Lower leg skin (tissue), 3 donors: Measurements from ENCODE around the gene GABARAPL2.

ENCODE experiments used
- POLR2A ChIP-seq, 2 donors: fragments of 450-650 bp; IDR thresholded peaks; one replicate each; pipeline ENCODE4 v1.6.1; 2016 to 2017; ENCODE audit warnings: antibody characterized with exemption in 2 of 2, mild to moderate bottlenecking in 1 of 2, moderate library complexity in 1 of 2
- TF ChIP-seq, protein P1 (sequence below), 3 donors: fragments of 450-650 bp; IDR thresholded peaks; one replicate each; pipeline ENCODE4 v1.5.1; 2016; ENCODE audit warnings: antibody characterized with exemption in 3 of 3, mild to moderate bottlenecking in 3 of 3, moderate library complexity in 2 of 3

- TF ChIP-seq, protein P1, sequence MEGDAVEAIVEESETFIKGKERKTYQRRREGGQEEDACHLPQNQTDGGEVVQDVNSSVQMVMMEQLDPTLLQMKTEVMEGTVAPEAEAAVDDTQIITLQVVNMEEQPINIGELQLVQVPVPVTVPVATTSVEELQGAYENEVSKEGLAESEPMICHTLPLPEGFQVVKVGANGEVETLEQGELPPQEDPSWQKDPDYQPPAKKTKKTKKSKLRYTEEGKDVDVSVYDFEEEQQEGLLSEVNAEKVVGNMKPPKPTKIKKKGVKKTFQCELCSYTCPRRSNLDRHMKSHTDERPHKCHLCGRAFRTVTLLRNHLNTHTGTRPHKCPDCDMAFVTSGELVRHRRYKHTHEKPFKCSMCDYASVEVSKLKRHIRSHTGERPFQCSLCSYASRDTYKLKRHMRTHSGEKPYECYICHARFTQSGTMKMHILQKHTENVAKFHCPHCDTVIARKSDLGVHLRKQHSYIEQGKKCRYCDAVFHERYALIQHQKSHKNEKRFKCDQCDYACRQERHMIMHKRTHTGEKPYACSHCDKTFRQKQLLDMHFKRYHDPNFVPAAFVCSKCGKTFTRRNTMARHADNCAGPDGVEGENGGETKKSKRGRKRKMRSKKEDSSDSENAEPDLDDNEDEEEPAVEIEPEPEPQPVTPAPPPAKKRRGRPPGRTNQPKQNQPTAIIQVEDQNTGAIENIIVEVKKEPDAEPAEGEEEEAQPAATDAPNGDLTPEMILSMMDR (IDR thresholded peaks at IDR 0.05) = no peak
- no peak for TF ChIP-seq POLR2A (IDR thresholded peaks at IDR 0.05)
These were observed 4.4 kb downstream of the GABARAPL2 start for GRCh38 chr16:75570396-75571065.
